NCI-H82 treated with DMSO at 0.1 percent for 48 hours (cell line): ENCODE measurements around the gene CPXM1.

Experiments
- DNase-seq: peaks from one replicate; lab custom pipeline; 2025; ENCODE audit not compliant: unreplicated experiment; lab: John Stamatoyannopoulos, UW

Gene CPXM1

GRCh38 chr20:2750491-2751251 lies 49.8 kb downstream of the CPXM1 start:
- no peak for DNase-seq

GRCh38 chr20:2749951-2750490 lies 50.4 kb downstream of the CPXM1 start:
- no peak for DNase-seq

- no peak for DNase-seq
These were observed 51.0 kb downstream of the CPXM1 start for GRCh38 chr20:2749343-2749950.

- no peak for DNase-seq
These were observed 51.7 kb downstream of the CPXM1 start for GRCh38 chr20:2748551-2749342.

GRCh38 chr20:2747676-2748235 lies 52.7 kb downstream of the CPXM1 start:
- no peak for DNase-seq

- no peak for DNase-seq
These were observed 53.7 kb downstream of the CPXM1 start for GRCh38 chr20:2746636-2747265.

GRCh38 chr20:2745936-2746635 lies 54.3 kb downstream of the CPXM1 start:
- no peak for DNase-seq

GRCh38 chr20:2745060-2745910 lies 55.1 kb downstream of the CPXM1 start:
- DNase-seq, result no peak
